ENCODE measurements around the gene PLCG1. TPM values are rescaled to one million over a fixed set of nuclear protein-coding genes. Genes with fewer than 3 reads are reported as not detected.
"Not testable (repeated sequence)": the region's sequence is repeated elsewhere in the genome, so short reads cannot be mapped to it uniquely, and the experiment has no call there.

PLCG1 gene
- total and polyA plus RNA-seq, 2 donors (not counting 3 experiments of a cell fraction or from before 2014, with no cell fraction given) = 164 to 224 TPM

DNA sequence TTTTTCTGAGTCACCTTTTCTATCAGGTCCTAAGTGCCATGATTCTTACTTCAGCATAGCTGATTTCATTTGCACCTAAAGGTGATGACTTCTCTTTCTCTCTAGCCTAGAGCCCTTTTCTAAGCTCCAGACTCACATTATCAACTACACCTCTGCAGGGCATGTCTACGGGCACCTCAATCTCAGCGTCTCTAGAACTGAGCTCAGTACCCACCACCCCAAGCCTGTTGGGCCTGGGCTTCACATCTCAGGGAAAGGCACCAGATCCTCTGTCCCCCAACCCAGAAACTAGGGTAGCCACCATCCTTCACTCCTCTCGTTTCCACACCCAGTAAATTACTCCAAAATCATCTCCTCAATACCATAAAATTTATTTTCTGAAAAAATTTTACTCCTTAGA, 10.6 kb upstream of the PLCG1 start:
- no peaks in the 10 kb centered on the region for H3K27me3 ChIP-seq (ENCODE audit: control insufficient read depth in 2 of 2, insufficient read depth in 2 of 2, low read length in 2 of 2)
- intact Hi-C loops (cut with micrococcal nuclease) = no loop called here
- POLR2A ChIA-PET = no interaction called here
- H2AFZ ChIP-seq (ENCODE audit: low read depth, low read length) = no peak overlapping the region
- H3K4me2 ChIP-seq (ENCODE audit: insufficient read depth, low read length) = no peak overlapping the region
- H4K20me1 ChIP-seq (replicated peaks; ENCODE audit: control insufficient read depth, extremely low read depth, insufficient read depth, low read length) = no peaks in the 10 kb centered on the region
- no peak overlapping the region for H3K27ac ChIP-seq (ENCODE audit: insufficient read depth, low read depth, low read length)
- FAIRE-seq (no peak), DNase-seq (ENCODE audit: low read depth, low spot score) (no peak)
- H3K36me3 ChIP-seq (ENCODE audit: control insufficient read depth in 2 of 2, extremely low read depth in 1 of 2, insufficient read depth in 2 of 2, low read length in 2 of 2) = peaks cover 26 to 33% of the 10 kb centered on the region in 2 experiments
- dilution Hi-C loops (cut with MboI; ENCODE audit: extremely low pct_ligation_motif_present, low sequenced_read_pairs) = no loop called here
- H3K9ac ChIP-seq (replicated peaks; ENCODE audit: extremely low read depth, insufficient read depth, low read length) = no peak overlapping the region
- H3K79me2 ChIP-seq (ENCODE audit: control insufficient read depth, insufficient read depth, low read length) = no peaks in the 10 kb centered on the region
- H3K9me3 ChIP-seq (replicated peaks; ENCODE audit: control insufficient read depth, insufficient read depth, low read length) = no peaks in the 10 kb centered on the region
- CTCF ChIA-PET = interaction anchor here (2.3 kb wide), 1 partner anchor 8 kb away, joined by 7 read pairs; no protein-coding TSS in a partner anchor
- H3K9me1 ChIP-seq (replicated peaks; ENCODE audit: control insufficient read depth, extremely low read depth, insufficient read depth, low read length) = no peaks in the 10 kb centered on the region
- no peaks in the 10 kb centered on the region for H3K4me1 ChIP-seq (ENCODE audit: control insufficient read depth, extremely low read depth, insufficient read depth, low read length)
- H3K4me3 ChIP-seq (replicated peaks in 1 of 3; ENCODE audit: insufficient read depth in 1 of 3, low read depth in 1 of 3, low read length in 3 of 3) = no peak overlapping the region
- TF ChIP-seq GATA2 (IDR thresholded peaks at IDR 0.05; ENCODE audit: insufficient read depth, insufficient read length, low read depth, low read length) (no peak), CTCF (IDR thresholded peaks at IDR 0.05; ENCODE audit: extremely low read depth in 1 of 2, insufficient read depth in 1 of 2, low read depth in 1 of 2, low read length in 2 of 2) (no peak)
- BruUV-seq (replicated peaks) = no TSS peak

DNA sequence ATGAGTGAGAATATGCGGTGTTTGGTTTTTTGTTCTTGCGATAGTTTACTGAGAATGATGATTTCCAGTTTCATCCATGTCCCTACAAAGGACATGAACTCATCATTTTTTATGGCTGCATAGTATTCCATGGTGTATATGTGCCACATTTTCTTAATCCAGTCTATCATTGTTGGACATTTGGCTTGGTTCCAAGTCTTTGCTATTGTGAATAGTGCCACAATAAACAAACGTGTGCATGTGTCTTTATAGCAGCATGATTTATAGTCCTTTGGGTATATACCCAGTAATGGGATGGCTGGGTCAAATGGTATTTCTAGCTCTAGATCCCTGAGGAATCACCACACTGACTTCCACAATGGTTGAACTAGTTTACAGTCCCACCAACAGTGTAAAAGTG, 9.0 kb upstream of the PLCG1 start:
- H3K27ac ChIP-seq (ENCODE audit: insufficient read depth, low read depth, low read length); H2AFZ ChIP-seq (ENCODE audit: low read depth, low read length); POLR2A ChIA-PET; H3K4me1 ChIP-seq (ENCODE audit: control insufficient read depth, extremely low read depth, insufficient read depth, low read length); H4K20me1 ChIP-seq (replicated peaks; ENCODE audit: control insufficient read depth, extremely low read depth, insufficient read depth, low read length); H3K4me2 ChIP-seq (ENCODE audit: insufficient read depth, low read length); H3K9me3 ChIP-seq (replicated peaks; ENCODE audit: control insufficient read depth, insufficient read depth, low read length); H3K27me3 ChIP-seq (ENCODE audit: control insufficient read depth in 2 of 2, insufficient read depth in 2 of 2, low read length in 2 of 2); CTCF ChIA-PET; H3K4me3 ChIP-seq (replicated peaks in 1 of 3; ENCODE audit: insufficient read depth in 1 of 3, low read depth in 1 of 3, low read length in 3 of 3); FAIRE-seq; DNase-seq (ENCODE audit: low read depth, low spot score); intact Hi-C loops (cut with micrococcal nuclease); H3K9me1 ChIP-seq (replicated peaks; ENCODE audit: control insufficient read depth, extremely low read depth, insufficient read depth, low read length); H3K9ac ChIP-seq (replicated peaks; ENCODE audit: extremely low read depth, insufficient read depth, low read length); H3K79me2 ChIP-seq (ENCODE audit: control insufficient read depth, insufficient read depth, low read length); dilution Hi-C loops (cut with MboI; ENCODE audit: extremely low pct_ligation_motif_present, low sequenced_read_pairs); BruUV-seq (replicated peaks): not testable (repeated sequence)
- H3K36me3 ChIP-seq (ENCODE audit: control insufficient read depth in 2 of 2, extremely low read depth in 1 of 2, insufficient read depth in 2 of 2, low read length in 2 of 2) = peaks cover 15 to 22% of the 10 kb centered on the region in 2 experiments

All from endothelial cell of umbilical vein (primary cell).